ENCODE results near the gene RHOBTB1. TPM values are rescaled to one million over a fixed set of nuclear protein-coding genes. Genes with fewer than 3 reads are reported as not detected.

RHOBTB1 gene
- total RNA-seq, 2 donors from 2014 or later, result 6.6 to 6.8 TPM

- no peaks in the 10 kb centered on the region for H3K9me3 Mint-ChIP-seq
- H3K4me1 Mint-ChIP-seq, result peaks cover 6% of the 10 kb centered on the region
- H3K36me3 ChIP-seq (ENCODE audit: control insufficient read depth, insufficient read depth, low read length), result no peaks in the 10 kb centered on the region
- WGBS, 2 experiments (ENCODE audit: insufficient coverage in 1 of 2, insufficient read length in 1 of 2), result 96 to 100% methylated on average over 2 to 3 of the region's 3 CpGs
- H3K9ac ChIP-seq (ENCODE audit: extremely low read depth, low read length, poor library complexity, severe bottlenecking), result no peak overlapping the region
- no peaks in the 10 kb centered on the region for H3K27me3 Mint-ChIP-seq (ENCODE audit: insufficient read depth)
- no peaks in the 10 kb centered on the region for H3K9me3 ChIP-seq (ENCODE audit: control insufficient read depth, low read length)
- H3K27ac Mint-ChIP-seq, result no peak overlapping the region
- no peaks in the 10 kb centered on the region for H3K27me3 ChIP-seq (ENCODE audit: control insufficient read depth, insufficient read depth, low read length, poor library complexity, severe bottlenecking)
- H3K27ac ChIP-seq (ENCODE audit: low read depth, low read length), result no peak overlapping the region
- DNase-seq, result no peak
- no peak overlapping the region for H3K4me3 Mint-ChIP-seq
- H3K4me1 ChIP-seq (ENCODE audit: control insufficient read depth, insufficient read depth, low read length), result no peaks in the 10 kb centered on the region
- H3K4me3 ChIP-seq (ENCODE audit: low read length), result no peak overlapping the region
- H3K36me3 Mint-ChIP-seq (ENCODE audit: low read depth), result no peaks in the 10 kb centered on the region
- TF ChIP-seq CTCF (conservative IDR thresholded peaks at IDR 0.05), result no peak
Observed at GRCh38 chr10:60962946-60963345, 19.0 kb upstream of the RHOBTB1 start.

- TF ChIP-seq CTCF (conservative IDR thresholded peaks at IDR 0.05), result no peak
- H3K9me3 Mint-ChIP-seq, result no peaks in the 10 kb centered on the region
- H3K27ac ChIP-seq (ENCODE audit: low read depth, low read length), result no peak overlapping the region
- no peaks in the 10 kb centered on the region for H3K36me3 Mint-ChIP-seq (ENCODE audit: low read depth)
- H3K27ac Mint-ChIP-seq, result no peak overlapping the region
- H3K4me3 ChIP-seq (ENCODE audit: low read length), result no peak overlapping the region
- no peak overlapping the region for H3K4me3 Mint-ChIP-seq
- peaks cover 6% of the 10 kb centered on the region for H3K4me1 Mint-ChIP-seq
- H3K27me3 Mint-ChIP-seq (ENCODE audit: insufficient read depth), result no peaks in the 10 kb centered on the region
- no peaks in the 10 kb centered on the region for H3K36me3 ChIP-seq (ENCODE audit: control insufficient read depth, insufficient read depth, low read length)
- no peak for DNase-seq
- no peaks in the 10 kb centered on the region for H3K4me1 ChIP-seq (ENCODE audit: control insufficient read depth, insufficient read depth, low read length)
- WGBS, 2 experiments (ENCODE audit: insufficient coverage in 1 of 2, insufficient read length in 1 of 2), result no CpG with 5 or more reads among the region's 1 CpG
- H3K27me3 ChIP-seq (ENCODE audit: control insufficient read depth, insufficient read depth, low read length, poor library complexity, severe bottlenecking), result no peaks in the 10 kb centered on the region
- H3K9ac ChIP-seq (ENCODE audit: extremely low read depth, low read length, poor library complexity, severe bottlenecking), result no peak overlapping the region
- no peaks in the 10 kb centered on the region for H3K9me3 ChIP-seq (ENCODE audit: control insufficient read depth, low read length)
Observed at GRCh38 chr10:60960913-60961312, 16.9 kb upstream of the RHOBTB1 start.

GRCh38 chr10:60960031-60960430 is 16.0 kb upstream of the RHOBTB1 start:
- DNase-seq, result no peak
- Mint-ChIP-seq H3K36me3 (ENCODE audit: low read depth) (no peaks in the 10 kb centered on the region), H3K27me3 (ENCODE audit: insufficient read depth) (no peaks in the 10 kb centered on the region), H3K4me1 (peaks cover 6% of the 10 kb centered on the region), H3K9me3 (no peaks in the 10 kb centered on the region), H3K27ac (no peak overlapping the region), H3K4me3 (no peak overlapping the region)
- TF ChIP-seq CTCF (conservative IDR thresholded peaks at IDR 0.05), result no peak
- no peaks in the 10 kb centered on the region for H3K4me1 ChIP-seq (ENCODE audit: control insufficient read depth, insufficient read depth, low read length)
- H3K27me3 ChIP-seq (ENCODE audit: control insufficient read depth, insufficient read depth, low read length, poor library complexity, severe bottlenecking), result no peaks in the 10 kb centered on the region
- H3K9ac ChIP-seq (ENCODE audit: extremely low read depth, low read length, poor library complexity, severe bottlenecking), result no peak overlapping the region
- WGBS, 2 experiments (ENCODE audit: insufficient coverage in 1 of 2, insufficient read length in 1 of 2), result 100% methylated on average over 3 of the region's 3 CpGs; no CpG with 5 or more reads in 1 of the 2 experiments
- no peaks in the 10 kb centered on the region for H3K36me3 ChIP-seq (ENCODE audit: control insufficient read depth, insufficient read depth, low read length)
- no peaks in the 10 kb centered on the region for H3K9me3 ChIP-seq (ENCODE audit: control insufficient read depth, low read length)
- no peak overlapping the region for H3K4me3 ChIP-seq (ENCODE audit: low read length)
- no peak overlapping the region for H3K27ac ChIP-seq (ENCODE audit: low read depth, low read length)

Data from endodermal cell (in vitro differentiated cells).